ENCODE results near the gene MYBBP1A. TPM values are rescaled to one million over a fixed set of nuclear protein-coding genes. Genes with fewer than 3 reads are reported as not detected.

MYBBP1A gene
- total and polyA plus RNA-seq, 2 of the 13 experiments (the other 11 are each of a cell fraction or from before 2014, with no cell fraction given) = 18.6 to 54.8 TPM

GRCh38 chr17:4554997-4555799 is at the start of gene MYBBP1A (continued):
- TF ChIP-seq ZHX1 (CRISPR knock-in tag; IDR thresholded peaks at IDR 0.05; ENCODE audit: low read depth) (no peak), HDAC1 (CRISPR knock-in tag; IDR thresholded peaks at IDR 0.05) (peak; percentile 94), ZNF496 (CRISPR knock-in tag; IDR thresholded peaks at IDR 0.05; ENCODE audit: insufficient replicate concordance) (no peak), GABPA (IDR thresholded peaks at IDR 0.05; ENCODE audit: low read depth, low read length) (peak; percentile 74), GABPA (CRISPR knock-in tag; IDR thresholded peaks at IDR 0.05; ENCODE audit: low read depth) (peak; percentile 94), KLF13 (CRISPR knock-in tag; IDR thresholded peaks at IDR 0.05) (no peak), SSRP1 (CRISPR knock-in tag; IDR thresholded peaks at IDR 0.05) (no peak), ZNF333 (CRISPR knock-in tag; IDR thresholded peaks at IDR 0.05; ENCODE audit: borderline replicate concordance) (0 out of 2 replicates have a peak, but pooled peaks have one; percentile 91), KDM5A (IDR thresholded peaks at IDR 0.05; ENCODE audit: borderline replicate concordance, low read length) (peak; percentile 52; the same call in 1 of the 2 replicates), ZNF180 (CRISPR knock-in tag; IDR thresholded peaks at IDR 0.05; ENCODE audit: borderline replicate concordance, low read depth) (0 out of 2 replicates have a peak, but pooled peaks have one; percentile 43), ZNF816 (CRISPR knock-in tag; IDR thresholded peaks at IDR 0.05; ENCODE audit: borderline replicate concordance) (peak; percentile 64; the same call in 1 of the 2 replicates), ZNF775 (CRISPR knock-in tag; IDR thresholded peaks at IDR 0.05; ENCODE audit: borderline replicate concordance) (no peak), TBP (CRISPR knock-in tag; IDR thresholded peaks at IDR 0.05) (no peak), ARID4A (CRISPR knock-in tag; IDR thresholded peaks at IDR 0.05; ENCODE audit: borderline replicate concordance) (peak; percentile 99), CBX1 (IDR thresholded peaks at IDR 0.05; ENCODE audit: low read depth) (no peak), ZNF44 (CRISPR knock-in tag; IDR thresholded peaks at IDR 0.05) (no peak; the same call in 1 of the 2 replicates)
- TF ChIP-seq, protein P1, sequence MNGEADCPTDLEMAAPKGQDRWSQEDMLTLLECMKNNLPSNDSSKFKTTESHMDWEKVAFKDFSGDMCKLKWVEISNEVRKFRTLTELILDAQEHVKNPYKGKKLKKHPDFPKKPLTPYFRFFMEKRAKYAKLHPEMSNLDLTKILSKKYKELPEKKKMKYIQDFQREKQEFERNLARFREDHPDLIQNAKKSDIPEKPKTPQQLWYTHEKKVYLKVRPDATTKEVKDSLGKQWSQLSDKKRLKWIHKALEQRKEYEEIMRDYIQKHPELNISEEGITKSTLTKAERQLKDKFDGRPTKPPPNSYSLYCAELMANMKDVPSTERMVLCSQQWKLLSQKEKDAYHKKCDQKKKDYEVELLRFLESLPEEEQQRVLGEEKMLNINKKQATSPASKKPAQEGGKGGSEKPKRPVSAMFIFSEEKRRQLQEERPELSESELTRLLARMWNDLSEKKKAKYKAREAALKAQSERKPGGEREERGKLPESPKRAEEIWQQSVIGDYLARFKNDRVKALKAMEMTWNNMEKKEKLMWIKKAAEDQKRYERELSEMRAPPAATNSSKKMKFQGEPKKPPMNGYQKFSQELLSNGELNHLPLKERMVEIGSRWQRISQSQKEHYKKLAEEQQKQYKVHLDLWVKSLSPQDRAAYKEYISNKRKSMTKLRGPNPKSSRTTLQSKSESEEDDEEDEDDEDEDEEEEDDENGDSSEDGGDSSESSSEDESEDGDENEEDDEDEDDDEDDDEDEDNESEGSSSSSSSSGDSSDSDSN (CRISPR knock-in tag; IDR thresholded peaks at IDR 0.05) = peak; percentile 74
